Loucy (cell line): ENCODE results near the gene SGSM2.

Experiments used
- EZH2phosphoT487 ChIP-seq: fragments of 200-600 bp; IDR thresholded peaks from 2 replicates; pipeline ENCODE4 v1.6.1; 2018; ENCODE audit warnings: antibody characterized with exemption, mild to moderate bottlenecking, moderate library complexity, borderline replicate concordance
- TF ChIP-seq, protein P1 (sequence below): fragments of 200-600 bp; sonication (generic); conservative IDR thresholded peaks from 2 replicates; pipeline ENCODE4 v1.5.1; 2014; ENCODE audit warnings: mild to moderate bottlenecking, antibody characterized with exemption, low read length

DNA sequence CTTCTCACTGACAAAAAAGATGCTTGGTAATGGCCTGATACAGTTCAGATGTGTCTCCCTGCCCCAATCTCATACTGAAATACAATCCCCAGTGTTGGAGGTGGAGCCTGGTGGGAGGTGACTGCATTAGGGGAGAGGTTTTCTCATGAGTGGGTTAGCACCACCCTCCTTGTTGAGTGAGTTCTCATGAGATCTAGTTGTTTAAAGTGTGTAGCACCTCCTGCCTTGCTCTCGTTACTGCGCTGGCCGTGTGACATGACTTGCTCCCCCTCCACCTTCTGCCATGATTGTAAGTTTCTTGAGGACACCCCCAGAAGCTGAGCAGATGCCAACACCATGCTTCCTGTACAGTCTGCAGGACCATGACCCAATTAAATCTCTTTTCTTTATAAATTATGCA is 6.0 kb upstream of the SGSM2 start:
- TF ChIP-seq, protein P1, sequence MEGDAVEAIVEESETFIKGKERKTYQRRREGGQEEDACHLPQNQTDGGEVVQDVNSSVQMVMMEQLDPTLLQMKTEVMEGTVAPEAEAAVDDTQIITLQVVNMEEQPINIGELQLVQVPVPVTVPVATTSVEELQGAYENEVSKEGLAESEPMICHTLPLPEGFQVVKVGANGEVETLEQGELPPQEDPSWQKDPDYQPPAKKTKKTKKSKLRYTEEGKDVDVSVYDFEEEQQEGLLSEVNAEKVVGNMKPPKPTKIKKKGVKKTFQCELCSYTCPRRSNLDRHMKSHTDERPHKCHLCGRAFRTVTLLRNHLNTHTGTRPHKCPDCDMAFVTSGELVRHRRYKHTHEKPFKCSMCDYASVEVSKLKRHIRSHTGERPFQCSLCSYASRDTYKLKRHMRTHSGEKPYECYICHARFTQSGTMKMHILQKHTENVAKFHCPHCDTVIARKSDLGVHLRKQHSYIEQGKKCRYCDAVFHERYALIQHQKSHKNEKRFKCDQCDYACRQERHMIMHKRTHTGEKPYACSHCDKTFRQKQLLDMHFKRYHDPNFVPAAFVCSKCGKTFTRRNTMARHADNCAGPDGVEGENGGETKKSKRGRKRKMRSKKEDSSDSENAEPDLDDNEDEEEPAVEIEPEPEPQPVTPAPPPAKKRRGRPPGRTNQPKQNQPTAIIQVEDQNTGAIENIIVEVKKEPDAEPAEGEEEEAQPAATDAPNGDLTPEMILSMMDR, result no peak
- TF ChIP-seq EZH2phosphoT487, result no peak
